ENCODE data around the gene CCDC102A.

Gene CCDC102A

DNA sequence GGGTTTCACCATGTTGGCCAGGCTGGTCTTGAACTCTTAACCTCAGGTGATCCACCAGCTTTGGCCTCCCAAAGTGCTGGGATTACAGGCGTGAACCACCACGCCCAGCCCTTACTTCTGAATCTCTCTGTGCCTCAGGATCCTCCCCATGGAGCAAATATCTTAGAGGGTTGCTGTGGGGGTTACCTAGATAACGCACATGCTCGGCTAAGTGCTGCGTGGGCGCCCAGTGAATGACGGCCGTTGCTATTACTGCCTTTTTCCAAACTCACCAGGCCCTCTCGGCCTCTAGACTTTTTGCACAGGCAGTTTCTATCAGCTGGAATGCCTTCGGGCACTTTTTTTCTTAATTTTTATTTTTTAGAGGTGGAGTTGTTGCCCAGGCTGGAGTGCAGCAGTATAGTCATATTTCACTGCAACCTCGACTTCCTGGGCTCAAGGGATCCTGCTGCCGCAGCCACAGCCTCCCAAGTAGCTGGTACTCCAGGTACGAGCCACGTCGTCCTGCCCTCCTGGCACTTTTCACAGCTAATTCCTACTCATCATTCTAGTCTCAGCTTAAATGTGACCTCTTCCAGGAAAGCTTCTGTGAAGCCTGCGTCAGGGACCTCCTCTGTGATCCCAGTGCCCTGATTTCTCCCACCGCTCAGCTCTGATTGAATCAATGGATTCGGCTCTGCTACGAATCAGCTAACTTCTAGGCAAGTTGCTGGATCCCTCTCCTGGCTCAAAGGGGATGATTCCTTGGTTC is 8.6 kb downstream of the CCDC102A start:
- no peak for DNase-seq (ENCODE audit: low read depth)
- TF ChIP-seq POLR2A (IDR thresholded peaks at IDR 0.05; ENCODE audit: extremely low read depth, insufficient read length), result no peak
- TF ChIP-seq, protein P1, sequence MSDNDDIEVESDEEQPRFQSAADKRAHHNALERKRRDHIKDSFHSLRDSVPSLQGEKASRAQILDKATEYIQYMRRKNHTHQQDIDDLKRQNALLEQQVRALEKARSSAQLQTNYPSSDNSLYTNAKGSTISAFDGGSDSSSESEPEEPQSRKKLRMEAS (IDR thresholded peaks at IDR 0.05; ENCODE audit: low read depth, low read length), result no peak
- TF ChIP-seq MYC (IDR thresholded peaks at IDR 0.05; ENCODE audit: low read depth, low read length), result no peak
- TF ChIP-seq, protein P2, sequence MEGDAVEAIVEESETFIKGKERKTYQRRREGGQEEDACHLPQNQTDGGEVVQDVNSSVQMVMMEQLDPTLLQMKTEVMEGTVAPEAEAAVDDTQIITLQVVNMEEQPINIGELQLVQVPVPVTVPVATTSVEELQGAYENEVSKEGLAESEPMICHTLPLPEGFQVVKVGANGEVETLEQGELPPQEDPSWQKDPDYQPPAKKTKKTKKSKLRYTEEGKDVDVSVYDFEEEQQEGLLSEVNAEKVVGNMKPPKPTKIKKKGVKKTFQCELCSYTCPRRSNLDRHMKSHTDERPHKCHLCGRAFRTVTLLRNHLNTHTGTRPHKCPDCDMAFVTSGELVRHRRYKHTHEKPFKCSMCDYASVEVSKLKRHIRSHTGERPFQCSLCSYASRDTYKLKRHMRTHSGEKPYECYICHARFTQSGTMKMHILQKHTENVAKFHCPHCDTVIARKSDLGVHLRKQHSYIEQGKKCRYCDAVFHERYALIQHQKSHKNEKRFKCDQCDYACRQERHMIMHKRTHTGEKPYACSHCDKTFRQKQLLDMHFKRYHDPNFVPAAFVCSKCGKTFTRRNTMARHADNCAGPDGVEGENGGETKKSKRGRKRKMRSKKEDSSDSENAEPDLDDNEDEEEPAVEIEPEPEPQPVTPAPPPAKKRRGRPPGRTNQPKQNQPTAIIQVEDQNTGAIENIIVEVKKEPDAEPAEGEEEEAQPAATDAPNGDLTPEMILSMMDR (IDR thresholded peaks at IDR 0.05; ENCODE audit: low read depth, low read length), result no peak
- no peak overlapping the region for H3K4me3 ChIP-seq (ENCODE audit: low read depth, low read length)

DNA sequence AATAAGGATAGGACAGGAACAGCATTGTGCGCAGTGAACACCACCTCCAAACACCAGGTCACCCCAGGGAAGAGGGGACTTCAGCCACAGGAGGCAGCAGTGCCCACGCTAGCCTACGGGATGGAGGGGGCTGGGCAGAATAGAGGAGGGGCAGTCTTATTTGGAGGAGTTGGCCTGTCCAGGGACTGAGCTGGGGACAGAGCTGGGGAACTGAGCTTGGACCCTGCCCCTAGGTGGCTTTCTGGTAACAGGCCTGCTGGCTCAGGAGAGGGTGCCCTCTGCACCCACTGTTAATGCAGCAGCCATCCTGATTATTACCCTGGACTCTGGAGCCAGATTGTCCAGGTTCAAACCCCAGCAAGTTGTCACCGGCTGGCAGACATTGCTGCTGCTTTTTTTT is 9.3 kb downstream of the CCDC102A start:
- no peak for DNase-seq (ENCODE audit: low read depth)
- TF ChIP-seq, protein P1 (IDR thresholded peaks at IDR 0.05; ENCODE audit: low read depth, low read length), result no peak
- TF ChIP-seq MYC (IDR thresholded peaks at IDR 0.05; ENCODE audit: low read depth, low read length) (no peak), POLR2A (IDR thresholded peaks at IDR 0.05; ENCODE audit: extremely low read depth, insufficient read length) (no peak)
- TF ChIP-seq, protein P2 (IDR thresholded peaks at IDR 0.05; ENCODE audit: low read depth, low read length), result no peak
- H3K4me3 ChIP-seq (ENCODE audit: low read depth, low read length), result no peak overlapping the region

DNA sequence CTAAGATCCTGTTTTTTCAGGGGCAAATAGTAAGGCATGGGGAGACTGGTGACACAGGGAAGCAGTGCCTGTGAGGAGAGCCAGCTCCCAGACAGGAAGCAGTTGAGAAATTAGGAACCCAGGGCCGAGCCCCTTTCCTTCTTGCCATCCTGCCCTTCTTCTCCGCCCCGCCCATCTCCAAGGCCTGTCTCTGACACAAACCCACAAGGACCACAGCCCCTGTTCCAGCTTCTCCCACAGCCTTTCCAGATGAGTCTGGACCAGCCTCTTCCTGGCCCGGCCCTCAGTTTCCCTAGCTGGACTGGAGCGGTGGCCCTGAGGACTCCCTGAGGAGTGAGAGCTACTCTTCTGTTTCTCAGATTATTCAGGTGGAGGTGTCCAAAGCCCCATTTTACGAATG is 9.9 kb downstream of the CCDC102A start:
- TF ChIP-seq POLR2A (IDR thresholded peaks at IDR 0.05; ENCODE audit: extremely low read depth, insufficient read length) (no peak), MYC (IDR thresholded peaks at IDR 0.05; ENCODE audit: low read depth, low read length) (no peak)
- TF ChIP-seq, protein P1 (IDR thresholded peaks at IDR 0.05; ENCODE audit: low read depth, low read length), result no peak
- TF ChIP-seq, protein P2 (IDR thresholded peaks at IDR 0.05; ENCODE audit: low read depth, low read length), result no peak
- no peak for DNase-seq (ENCODE audit: low read depth)
- no peak overlapping the region for H3K4me3 ChIP-seq (ENCODE audit: low read depth, low read length)

DNA sequence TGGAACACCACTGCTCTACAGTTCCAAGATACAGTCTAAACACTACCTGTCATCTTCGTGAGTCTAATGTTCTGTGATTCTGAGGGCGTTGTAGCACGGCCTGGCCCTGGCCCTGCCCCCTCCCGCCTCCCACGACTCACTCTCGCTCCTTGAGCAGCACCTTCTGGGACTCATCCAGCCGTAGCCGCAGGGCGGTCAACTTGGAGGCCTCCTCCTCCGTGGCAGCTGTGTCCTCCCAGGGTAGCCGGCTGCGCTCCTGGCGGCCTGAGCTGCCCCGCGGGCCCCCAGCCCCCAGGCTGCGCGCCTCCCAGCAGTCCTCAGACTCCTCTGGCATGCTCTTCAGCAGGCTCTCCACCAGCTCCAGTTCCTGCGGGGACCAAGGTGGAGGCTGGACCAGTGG is 10.6 kb downstream of the CCDC102A start:
- DNase-seq (ENCODE audit: low read depth), result no peak
- no peak overlapping the region for H3K4me3 ChIP-seq (ENCODE audit: low read depth, low read length)
- TF ChIP-seq MYC (IDR thresholded peaks at IDR 0.05; ENCODE audit: low read depth, low read length), result no peak

DNA sequence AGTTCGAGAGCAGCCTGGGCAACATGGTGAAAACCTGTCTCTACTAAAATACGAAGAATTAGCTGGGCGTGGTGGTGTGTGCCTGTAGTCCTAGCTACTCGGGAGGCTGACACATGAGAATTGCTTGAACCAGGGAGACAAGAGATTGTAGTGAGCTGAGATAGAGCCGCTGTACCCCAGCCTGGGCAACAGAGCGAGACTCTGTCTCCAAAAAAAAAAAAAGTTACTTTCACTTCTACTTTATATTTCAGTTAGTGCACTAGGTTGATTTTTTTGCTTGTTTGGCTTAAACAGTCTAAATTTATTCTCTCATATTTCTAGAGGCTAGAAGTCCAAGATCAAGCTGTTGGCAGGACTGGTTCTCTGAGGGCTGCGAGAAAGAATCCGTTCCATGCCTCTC is 13.4 kb downstream of the CCDC102A start:
- no peak for DNase-seq (ENCODE audit: low read depth)
- TF ChIP-seq, protein P2 (IDR thresholded peaks at IDR 0.05; ENCODE audit: low read depth, low read length), result no peak
- no peak for TF ChIP-seq MYC (IDR thresholded peaks at IDR 0.05; ENCODE audit: low read depth, low read length)
- TF ChIP-seq POLR2A (IDR thresholded peaks at IDR 0.05; ENCODE audit: extremely low read depth, insufficient read length), result no peak
- TF ChIP-seq, protein P1 (IDR thresholded peaks at IDR 0.05; ENCODE audit: low read depth, low read length), result no peak

DNA sequence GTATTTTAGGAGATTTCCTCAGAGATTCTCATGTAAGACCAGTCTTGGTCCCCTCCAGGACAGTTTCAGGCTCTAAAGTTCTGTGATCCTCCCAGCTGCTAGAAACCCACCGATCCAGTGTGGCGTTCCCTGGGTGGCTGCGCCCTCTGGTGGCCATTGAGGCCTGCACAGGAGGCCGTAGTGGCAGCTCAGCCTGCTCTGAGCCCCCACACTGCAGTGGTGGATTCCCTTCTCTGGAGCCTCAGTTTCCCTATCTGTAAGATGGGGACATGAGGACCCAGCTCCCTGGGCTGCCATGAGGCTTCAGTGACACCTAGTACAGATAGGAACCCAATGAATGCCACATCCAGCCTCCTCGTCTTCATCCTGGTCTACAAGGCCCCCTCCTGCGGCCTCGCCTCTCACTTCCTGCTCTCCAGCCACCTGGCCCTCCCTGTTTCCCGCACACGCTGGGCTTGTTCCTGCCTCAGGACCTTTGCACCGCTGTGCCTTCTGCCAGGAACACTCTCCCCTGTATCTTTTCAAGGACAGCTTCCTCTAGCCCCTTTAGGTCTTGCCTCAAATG is 16.5 kb downstream of the CCDC102A start:
- no peak overlapping the region for H3K4me3 ChIP-seq (ENCODE audit: low read depth, low read length)
- TF ChIP-seq, protein P1 (IDR thresholded peaks at IDR 0.05; ENCODE audit: low read depth, low read length), result 0 out of 2 replicates have a peak, but pooled peaks have one; percentile 30
- TF ChIP-seq MYC (IDR thresholded peaks at IDR 0.05; ENCODE audit: low read depth, low read length) (no peak), POLR2A (IDR thresholded peaks at IDR 0.05; ENCODE audit: extremely low read depth, insufficient read length) (no peak)
- TF ChIP-seq, protein P2 (IDR thresholded peaks at IDR 0.05; ENCODE audit: low read depth, low read length), result peak; percentile 99
- peak; percentile 76 for DNase-seq (ENCODE audit: low read depth)

More for the DNA sequence above, 13.4 kb downstream of the CCDC102A start:
- H3K4me3 ChIP-seq (ENCODE audit: low read depth, low read length), result no peak overlapping the region
